ENCODE measurements around the gene TUBAL3.

Gene TUBAL3

DNA sequence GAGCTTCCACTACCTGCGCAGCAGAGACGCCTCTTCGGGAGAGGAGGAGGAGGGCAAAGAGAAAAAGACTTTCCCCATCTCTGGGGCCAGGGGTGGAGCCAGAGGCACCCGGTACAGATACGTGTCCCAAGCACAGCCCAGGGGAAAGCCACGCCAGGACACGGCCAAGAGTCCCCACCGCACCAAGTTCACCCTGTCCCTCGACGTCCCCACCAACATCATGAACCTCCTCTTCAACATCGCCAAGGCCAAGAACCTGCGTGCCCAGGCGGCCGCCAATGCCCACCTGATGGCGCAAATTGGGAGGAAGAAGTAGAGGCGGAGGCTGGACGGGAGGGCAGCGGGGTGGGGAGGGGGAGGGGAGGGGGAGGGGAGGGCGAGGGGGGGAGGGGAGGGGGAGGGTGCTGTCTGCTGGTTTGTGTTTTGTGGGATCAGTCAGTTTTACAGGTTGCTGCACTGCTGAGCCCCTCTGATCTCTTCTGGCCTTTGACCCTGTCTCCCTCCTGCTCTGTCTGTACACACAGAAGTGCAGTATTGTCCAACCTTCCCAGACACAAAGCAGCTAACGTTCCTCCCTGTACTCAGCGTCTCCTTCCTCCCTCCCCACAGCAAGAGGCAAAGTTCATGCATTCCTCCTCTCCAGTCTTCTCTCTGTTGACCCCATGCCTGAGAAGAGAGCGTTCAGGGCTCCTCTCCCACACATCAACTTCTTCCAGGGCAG is 30.6 kb downstream of the TUBAL3 start:
- DNase-seq = no peak

DNA sequence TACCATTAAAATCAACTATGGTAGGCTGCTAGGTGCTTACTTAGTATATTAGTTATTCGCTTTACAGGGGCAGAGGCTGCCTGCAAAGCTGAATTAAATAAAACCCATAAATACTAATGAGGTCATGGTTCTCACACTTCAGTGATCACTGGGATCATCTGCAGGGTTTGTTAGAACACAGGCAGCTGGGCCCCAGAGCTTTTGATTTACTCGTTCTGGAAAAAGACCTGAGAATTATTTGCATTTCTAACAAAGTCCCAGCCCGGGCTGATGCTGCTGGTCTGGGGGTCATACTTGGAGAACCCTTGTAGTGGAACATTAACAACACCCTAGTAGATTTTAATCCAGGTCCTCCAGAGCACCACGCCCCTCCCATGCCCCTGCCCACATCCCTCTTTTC is 31.3 kb downstream of the TUBAL3 start:
- DNase-seq = no peak

DNA sequence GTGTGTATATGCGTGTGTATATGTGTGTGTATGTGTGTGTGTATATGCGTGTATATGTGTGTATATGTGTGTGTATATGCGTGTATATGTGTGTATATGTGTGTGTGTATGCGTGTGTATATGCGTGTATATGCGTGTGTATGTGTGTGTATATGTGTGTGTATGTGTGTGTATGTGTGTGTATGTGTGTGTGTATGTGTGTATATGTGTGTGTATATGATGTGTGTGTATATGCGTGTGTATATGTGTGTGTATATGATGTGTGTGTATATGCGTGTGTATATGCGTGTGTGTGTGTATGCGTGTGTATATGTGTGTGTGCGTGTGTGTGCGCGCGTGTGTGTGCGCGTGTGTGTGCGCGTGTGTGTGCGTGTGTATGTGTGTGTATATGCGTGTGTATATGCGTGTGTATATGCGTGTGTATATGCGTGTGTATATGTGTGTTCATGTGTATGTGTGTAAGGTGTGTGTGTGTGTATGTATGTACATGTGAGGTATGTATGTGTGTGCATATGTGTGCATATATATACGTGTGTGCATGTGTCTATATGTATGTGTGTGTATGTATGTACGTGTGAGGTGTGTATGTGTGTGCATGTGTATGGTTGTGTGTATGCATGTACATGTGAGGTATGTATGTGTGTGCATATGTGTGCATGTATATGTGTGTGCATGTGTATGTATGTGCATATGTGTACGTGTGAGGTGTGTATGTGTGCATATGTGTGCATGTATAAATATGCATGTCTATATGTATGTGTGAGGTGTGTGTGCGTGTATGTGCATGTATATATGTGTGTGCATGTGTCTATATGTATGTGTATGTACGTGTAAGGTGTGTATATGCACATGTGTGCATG is 33.9 kb downstream of the TUBAL3 start:
- DNase-seq = no peak

DNA sequence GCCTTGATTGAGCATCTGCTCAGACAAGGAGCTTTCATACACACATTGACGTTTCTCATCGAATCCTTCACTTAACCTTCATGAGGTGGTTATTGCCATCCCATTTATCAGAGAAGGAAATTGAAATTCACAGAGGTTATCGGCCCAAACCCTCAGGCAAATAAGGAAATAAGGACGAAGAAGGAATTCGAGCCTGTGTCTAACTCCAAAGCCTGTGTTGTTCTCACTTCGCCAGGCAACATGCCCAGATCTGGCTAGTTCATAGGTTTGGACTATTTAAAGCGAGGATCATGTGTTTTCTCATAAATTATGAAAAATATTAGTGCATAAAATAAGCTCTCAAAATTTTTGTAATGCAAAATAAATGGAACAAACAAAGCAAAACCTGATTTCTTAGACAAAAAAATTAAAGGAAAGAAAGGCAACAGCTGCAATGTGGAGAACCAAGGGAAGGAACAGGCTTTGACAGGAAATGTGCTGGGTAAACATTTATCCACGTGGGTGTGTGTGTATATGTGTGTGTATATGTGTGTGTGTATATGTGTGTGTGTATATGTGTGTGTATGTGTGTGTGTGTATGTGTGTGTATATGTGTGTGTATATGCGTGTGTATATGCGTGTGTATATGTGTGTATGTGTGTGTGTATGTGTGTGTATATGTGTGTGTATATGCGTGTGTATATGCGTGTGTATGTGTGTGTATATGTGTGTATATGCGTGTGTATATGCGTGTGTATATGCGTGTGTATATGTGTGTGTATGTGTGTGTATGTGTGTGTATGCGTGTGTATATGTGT is 35.1 kb downstream of the TUBAL3 start:
- no peak for DNase-seq

DNA sequence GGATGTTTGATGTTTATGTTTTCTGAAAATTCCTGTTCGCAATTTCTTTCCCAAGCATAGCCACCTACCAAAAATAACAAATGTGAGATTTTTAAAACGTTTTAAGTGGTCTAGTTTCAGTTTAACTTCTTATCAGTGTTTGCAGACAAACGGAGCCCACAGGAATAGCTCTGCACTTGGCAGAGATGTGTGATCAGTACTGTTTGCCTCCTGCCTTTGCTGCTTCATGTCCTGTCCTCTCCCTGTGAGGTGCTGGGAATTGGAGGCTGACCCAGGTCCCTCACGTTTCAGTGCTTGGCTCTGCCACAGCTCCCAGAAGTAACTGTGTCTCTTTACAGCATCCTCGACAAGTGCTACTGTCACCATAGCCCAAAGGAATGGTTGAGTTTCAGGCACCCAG is 38.7 kb downstream of the TUBAL3 start:
- no peak for DNase-seq

DNA sequence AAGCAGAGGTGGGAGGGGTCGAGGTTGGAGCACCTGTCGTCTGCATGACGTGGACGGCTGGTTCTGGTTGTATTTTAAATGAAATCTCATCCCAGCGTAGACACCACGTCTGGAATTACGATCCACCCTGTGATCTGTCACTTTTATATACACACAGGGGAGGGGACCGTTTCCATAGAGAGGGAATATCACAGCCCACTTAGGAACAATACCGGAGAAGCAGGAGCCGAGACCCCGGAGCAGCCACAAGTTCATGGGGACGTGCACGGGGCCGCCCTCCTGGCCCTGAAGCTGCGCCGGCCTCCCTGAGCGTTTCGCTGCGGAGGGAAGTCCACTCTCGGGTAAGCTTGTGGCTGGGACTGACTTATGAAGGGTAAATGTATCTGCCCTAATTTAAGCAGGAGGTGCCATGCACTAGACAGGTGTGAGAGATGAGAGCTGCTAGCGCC is 39.7 kb downstream of the TUBAL3 start, which contains the start of gene UCN3:
Gene UCN3, plus strand, starts transcription at position 77 of the 449 bp plus-strand sequence. CDS start 8,755 bp downstream, outside the sequence.
- no peak for DNase-seq

DNA sequence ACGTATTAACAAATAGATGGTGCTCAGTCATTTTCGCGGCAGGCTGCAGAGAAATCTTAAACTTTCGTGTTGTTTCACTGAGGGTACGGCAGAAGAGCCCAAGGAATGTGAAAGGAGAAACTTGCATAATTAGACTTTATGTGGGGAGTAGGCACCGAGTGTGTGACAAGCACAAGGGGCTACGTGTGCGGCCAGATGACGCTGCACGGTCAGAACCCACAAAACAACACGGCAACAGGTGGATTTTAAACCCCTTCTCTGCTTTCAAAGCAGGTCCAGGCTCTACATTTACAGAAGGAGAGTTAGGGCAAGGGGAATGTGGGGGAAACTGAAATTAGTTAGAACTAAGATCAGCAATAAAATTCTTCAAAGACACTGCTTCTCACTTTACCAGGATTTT is 40.3 kb downstream of the TUBAL3 start:
- no peak for DNase-seq

DNA sequence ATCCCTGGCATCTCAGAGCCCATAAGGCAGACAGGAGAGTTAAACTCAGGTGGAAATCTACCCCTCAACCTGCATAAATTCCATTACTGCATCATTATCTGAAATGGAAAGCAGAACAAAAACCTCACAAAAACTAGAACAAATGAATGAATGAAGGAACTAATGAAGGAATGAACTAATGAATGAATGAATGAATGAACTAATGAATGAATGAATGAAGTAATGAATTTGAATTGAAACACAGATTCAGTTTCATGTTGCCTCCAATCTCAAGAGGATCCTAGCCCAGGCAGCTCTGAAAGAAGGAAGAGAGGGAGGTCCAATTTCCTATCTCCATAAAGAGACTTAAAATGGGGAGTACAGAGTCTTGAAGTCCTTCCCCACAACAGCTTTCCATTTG is 41.8 kb downstream of the TUBAL3 start:
- no peak for DNase-seq

DNA sequence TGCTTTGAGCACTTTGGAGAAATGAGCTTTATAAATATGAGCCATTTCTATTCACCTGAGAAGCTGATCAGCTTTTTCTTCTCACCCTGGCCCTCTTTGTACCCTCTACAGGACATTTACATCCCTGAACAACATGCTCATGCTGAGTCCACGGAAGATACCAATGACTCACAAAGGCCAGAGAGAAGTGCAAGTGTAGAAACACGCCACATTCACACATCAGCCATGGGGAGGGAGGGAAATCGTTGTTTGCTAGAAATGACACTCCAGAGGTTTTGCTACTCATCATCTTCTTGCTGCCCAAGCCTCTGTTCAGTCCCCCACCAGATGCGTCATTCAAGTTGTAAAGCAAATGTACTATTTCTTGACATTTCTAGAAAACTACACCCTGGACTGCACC is 42.7 kb downstream of the TUBAL3 start:
- DNase-seq = no peak

DNA sequence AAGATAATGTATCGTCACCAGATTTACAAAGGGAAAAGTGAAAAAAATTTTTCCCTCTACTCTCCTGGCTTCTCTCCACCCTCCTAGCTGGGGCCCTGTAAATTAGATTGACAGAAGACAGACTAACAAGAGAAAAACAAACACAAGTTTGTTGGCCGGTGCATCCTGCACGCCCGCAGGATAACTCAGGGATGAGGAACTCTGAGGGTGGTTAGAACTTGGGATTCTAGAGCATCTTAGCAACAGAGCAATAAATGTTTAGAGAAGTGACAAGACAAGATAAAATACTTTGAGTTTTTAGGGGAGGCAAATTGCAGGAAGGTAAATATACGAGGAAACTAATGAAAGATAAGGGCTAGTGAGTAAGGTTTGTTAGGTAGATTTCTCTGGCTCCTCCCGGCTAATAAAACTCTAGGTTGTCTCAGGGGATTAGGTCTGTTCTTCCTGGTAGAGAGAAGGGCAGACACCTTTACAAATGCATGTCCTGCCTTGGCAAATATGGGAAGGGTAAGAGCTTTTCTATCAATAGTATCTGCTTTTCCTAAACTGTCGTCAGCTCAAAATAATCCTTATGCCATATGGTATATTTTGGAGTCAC is 44.2 kb downstream of the TUBAL3 start:
- DNase-seq = no peak

DNA sequence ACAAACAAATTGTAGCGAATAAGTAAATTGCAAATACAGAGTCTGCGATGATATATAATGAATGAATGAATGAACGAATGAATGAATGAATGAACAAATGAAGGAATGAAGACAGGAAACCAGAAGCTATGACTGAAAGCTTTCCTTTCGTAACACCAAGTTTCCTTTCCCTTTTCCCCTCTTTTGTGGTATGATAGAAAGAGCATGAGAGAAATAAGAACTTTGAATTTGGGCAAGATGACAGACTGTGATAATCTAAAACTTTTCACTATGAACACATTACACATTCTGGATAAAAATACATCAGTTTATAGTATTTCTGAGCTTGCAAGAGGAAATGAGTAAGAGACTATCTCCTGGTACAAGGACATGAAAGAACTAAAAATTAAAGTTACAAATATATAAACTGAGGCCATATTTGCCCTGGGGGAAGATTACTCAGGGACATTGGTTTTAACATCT is 48.3 kb downstream of the TUBAL3 start:
- DNase-seq = no peak

DNA sequence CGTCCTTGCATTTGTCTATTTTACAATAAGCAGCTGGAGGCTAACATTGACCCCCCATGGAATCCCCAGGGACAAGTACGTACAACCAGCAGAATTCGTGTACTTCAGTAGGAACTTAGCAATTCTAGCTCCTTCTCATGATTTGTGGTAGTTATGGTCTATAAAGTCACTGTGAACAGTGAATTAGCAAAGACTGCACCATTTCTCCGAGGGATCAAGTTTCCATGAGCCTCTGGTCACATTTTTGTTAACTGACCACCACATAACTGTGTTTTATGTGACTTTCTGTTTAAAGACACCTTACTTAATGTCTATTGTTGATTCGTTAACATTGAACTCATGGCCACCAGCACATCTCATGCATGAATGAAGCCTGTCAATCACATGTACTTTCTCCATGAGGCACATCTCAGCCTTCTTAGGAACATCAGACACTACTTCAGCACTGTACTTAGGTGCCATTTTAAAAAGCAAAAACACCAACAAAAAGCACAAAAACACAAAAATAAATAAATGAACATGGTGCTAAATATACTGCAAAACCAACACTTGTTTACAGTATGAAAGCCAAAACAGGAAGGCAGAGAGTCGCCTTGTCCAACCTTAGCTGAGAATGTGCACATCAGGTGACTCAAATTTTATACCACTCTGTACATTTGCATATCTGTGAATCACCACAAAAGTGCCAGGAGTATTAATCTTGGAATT is 48.9 kb downstream of the TUBAL3 start:
- DNase-seq = no peak

DNA sequence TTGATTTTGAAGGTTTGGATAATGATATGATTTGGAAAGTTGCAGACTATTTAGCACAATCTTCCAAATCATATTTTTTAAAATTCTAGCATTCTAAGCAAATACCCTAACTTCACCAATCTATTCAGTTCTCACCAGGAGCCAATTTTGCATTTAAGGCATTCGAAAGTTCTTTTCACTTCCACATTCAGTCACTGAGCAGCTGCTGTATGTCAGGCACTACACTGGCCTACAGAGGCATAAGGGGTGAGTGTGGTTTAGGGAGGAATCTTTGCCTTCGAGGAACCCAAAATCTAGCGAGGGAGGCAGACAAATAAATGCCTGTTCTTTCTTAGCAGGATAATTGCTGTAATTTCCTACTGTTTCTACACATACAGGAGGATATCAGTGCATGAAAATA is 50.6 kb downstream of the TUBAL3 start:
- no peak for DNase-seq

DNA sequence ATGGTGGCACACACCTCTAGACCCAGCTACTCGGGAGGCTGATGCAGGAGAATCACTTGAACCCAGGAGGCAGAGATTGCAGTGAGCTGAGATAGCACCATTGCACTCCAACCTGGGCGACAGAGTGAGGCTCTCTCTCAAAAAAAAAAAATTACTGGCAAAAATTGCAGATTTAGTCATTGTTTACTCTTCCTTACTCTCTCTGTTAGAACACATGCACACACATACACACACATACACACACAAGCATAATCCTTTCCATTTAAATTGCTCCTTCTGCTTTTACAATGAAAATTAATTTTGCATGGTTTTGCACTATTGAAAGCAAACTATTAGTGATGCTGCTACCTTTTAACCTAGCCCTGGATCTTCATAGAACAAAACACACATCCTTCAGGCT is 55.3 kb downstream of the TUBAL3 start:
- DNase-seq = no peak

DNA sequence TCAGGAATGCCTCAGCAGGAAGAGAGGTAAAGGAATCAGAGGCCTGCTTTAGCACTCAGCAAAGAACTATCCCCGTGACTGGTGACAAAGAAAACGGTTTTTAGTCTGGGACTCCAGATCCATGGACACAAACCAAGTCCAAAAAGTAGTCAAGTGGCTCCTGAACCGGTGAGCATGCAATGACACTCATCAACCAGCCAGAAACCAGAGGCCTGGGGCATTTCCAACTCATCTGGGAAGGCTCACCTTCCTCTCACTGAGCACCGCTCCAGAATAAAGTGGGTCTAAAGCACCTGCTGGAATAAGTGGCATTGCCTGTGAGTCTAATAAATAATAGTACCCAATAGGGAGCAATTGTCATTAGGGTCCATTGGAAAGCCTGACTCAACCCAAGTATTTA is 57.7 kb downstream of the TUBAL3 start:
- no peak for DNase-seq

DNA sequence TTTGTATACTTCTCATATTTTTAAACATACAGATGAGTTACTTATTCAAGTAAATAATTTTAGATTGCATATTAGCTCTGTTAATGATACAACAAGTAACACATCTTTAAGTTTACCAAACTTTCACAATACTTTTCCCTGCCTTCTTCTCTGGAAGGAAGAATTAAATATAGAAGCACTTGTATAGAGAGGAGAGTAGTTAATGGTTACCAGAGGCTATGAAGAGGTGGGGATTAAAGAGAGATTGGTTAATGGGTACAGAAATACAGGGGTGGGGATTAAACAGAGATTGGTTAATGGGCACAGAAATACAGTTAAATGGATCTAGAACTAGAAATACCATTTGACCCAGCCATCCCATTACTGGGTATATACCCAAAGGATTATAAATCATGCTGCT is 59.9 kb downstream of the TUBAL3 start:
- DNase-seq = no peak

DNA sequence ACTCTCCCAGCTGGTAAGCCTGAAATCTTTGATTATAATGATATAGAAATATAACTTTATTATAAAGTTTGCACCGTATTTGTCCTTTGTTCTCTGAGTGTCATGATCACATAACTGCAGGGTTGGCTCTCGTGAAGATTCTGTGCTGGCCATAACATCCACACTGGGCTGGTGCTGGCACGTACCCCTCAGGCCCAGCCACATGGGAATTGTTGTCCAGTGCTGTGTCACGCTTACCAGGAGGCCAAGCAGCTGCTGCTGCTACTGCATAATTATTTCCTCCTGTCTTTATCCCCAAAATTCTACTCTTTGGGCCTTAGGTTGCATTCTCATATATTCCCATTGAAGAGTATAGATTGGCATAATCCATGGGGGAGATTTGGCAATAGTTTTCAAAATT is 60.6 kb downstream of the TUBAL3 start:
- DNase-seq = no peak

DNA sequence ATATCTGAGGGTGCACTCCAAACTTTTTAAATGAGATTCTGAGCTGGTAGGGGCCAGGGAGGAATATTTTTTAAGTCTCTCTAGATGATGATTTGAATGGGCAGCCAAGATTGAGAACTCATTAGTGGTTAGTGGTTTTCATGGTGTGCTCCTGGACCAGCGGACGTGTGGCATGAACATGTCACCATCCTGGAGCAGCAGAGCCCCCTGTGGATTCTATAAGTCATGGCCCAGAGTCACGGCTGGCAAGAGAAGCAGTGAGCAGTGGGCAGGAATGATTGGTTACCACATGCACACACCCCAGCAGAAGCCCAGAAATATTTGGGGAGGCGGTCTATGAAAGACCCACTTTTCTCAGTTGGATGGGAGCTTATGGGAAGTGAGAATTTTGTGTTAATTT is 61.1 kb downstream of the TUBAL3 start:
- no peak for DNase-seq

Data from activated T-cell treated with anti-CD3 and anti-CD28 coated beads, Interleukin-2, amount 50 U/mL, for 1 hour (primary cell).